CD4-positive, alpha-beta T cell treated with Interferon alpha-2 for 1 hour (primary cell): Measurements from ENCODE around the gene CKB.

Source experiments
- DNase-seq, 2 donors: peaks; one replicate each; pipeline ENCODE4 v3.0.0-alpha.2; 2020 to 2022

Gene CKB

GRCh38 chr14:103510724-103511693 lies 11.6 kb downstream of the CKB start:
- DNase-seq = no peak

- no peak for DNase-seq
These were observed 12.5 kb downstream of the CKB start for GRCh38 chr14:103509864-103510723.

GRCh38 chr14:103508521-103509329 lies 13.9 kb downstream of the CKB start:
- no peak for DNase-seq

- no peak for DNase-seq
These were observed 14.9 kb downstream of the CKB start for GRCh38 chr14:103507751-103508150.

GRCh38 chr14:103504991-103505565 lies 17.6 kb downstream of the CKB start:
- no peak for DNase-seq

- no peak for DNase-seq
These were observed 19.3 kb downstream of the CKB start for GRCh38 chr14:103503296-103503695.

- DNase-seq = no peak
These were observed 19.8 kb downstream of the CKB start for GRCh38 chr14:103502877-103503276.

GRCh38 chr14:103501921-103502669 lies 20.5 kb downstream of the CKB start:
- no peak for DNase-seq

- no peak for DNase-seq
These were observed 21.4 kb downstream of the CKB start for GRCh38 chr14:103501041-103501870.

GRCh38 chr14:103500148-103500990 lies 22.3 kb downstream of the CKB start:
- DNase-seq = peak; percentile 69 to 79

- DNase-seq = no peak
These were observed 22.9 kb downstream of the CKB start for GRCh38 chr14:103499709-103500108.

- DNase-seq = no peak
These were observed 25.9 kb downstream of the CKB start for GRCh38 chr14:103496776-103497175.

- no peak for DNase-seq
These were observed 26.8 kb downstream of the CKB start for GRCh38 chr14:103495854-103496253.

- DNase-seq = no peak
These were observed 30.3 kb downstream of the CKB start for GRCh38 chr14:103492156-103492925.

GRCh38 chr14:103491691-103492090 lies 30.9 kb downstream of the CKB start:
- no peak for DNase-seq

- DNase-seq = no peak
These were observed 33.0 kb downstream of the CKB start for GRCh38 chr14:103489621-103490020.

- no peak for DNase-seq
These were observed 33.7 kb downstream of the CKB start for GRCh38 chr14:103488960-103489359.

- DNase-seq = no peak
These were observed 34.6 kb downstream of the CKB start for GRCh38 chr14:103488071-103488470.

- no peak for DNase-seq
These were observed 37.1 kb downstream of the CKB start for GRCh38 chr14:103485504-103485903.
